ENCODE results near the gene HIF1AN.

DNA sequence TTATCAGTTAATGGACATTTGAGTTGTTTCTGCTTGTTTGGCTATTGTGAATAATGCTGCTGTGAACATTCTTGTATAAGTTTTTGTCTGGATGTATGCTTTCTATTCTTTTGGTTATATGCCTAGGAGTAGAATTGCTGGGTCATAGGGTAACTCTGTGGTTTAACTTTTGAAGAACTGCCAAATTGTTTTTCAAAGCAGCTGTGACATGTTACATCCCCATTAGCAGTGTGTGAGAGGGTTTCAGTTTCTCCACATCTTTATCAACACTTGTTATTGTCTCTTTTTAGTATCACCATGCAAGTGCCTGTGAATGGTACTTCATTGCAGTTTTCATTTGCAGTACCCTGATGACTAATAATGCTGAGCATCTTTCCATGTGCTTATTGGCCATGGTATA is 4.0 kb upstream of the HIF1AN start:
- TF ChIP-seq, protein P1, sequence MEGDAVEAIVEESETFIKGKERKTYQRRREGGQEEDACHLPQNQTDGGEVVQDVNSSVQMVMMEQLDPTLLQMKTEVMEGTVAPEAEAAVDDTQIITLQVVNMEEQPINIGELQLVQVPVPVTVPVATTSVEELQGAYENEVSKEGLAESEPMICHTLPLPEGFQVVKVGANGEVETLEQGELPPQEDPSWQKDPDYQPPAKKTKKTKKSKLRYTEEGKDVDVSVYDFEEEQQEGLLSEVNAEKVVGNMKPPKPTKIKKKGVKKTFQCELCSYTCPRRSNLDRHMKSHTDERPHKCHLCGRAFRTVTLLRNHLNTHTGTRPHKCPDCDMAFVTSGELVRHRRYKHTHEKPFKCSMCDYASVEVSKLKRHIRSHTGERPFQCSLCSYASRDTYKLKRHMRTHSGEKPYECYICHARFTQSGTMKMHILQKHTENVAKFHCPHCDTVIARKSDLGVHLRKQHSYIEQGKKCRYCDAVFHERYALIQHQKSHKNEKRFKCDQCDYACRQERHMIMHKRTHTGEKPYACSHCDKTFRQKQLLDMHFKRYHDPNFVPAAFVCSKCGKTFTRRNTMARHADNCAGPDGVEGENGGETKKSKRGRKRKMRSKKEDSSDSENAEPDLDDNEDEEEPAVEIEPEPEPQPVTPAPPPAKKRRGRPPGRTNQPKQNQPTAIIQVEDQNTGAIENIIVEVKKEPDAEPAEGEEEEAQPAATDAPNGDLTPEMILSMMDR (IDR thresholded peaks at IDR 0.05): no peak
- TF ChIP-seq POLR2A (IDR thresholded peaks at IDR 0.05) (no peak), POLR2AphosphoS5 (IDR thresholded peaks at IDR 0.05) (no peak)

Measured in transverse colon (tissue), 4 donors.